ENCODE measurements around the gene CEBPE.

CEBPE gene

DNA sequence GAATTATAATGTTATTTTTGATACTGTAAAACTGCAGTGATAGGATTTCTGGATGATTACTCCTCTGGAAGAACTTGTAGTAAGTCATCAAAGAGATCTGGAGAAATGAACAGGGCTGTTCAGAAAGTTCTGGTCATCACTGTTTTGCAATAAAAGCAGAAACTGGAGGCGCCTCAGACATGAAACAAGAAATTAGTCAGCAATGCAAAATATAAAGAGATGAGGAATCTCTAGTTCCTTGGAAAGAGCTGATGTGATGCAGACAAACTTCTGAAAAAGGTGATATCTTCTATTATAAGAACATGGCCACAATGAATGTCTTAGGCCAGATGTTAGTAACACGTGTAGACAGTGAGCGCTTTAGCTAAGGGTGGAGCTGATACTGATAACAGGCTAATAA is 33.6 kb downstream of the CEBPE start:
- no peak overlapping the region for H3K4me3 ChIP-seq (ENCODE audit: low read depth in 1 of 2, low read length in 2 of 2)
- peaks cover 0 to 10% of the 10 kb centered on the region in 2 donors for H3K4me1 ChIP-seq (ENCODE audit: control insufficient read depth in 1 of 2, insufficient read depth in 2 of 2, low read length in 2 of 2)
- H3K27ac ChIP-seq (ENCODE audit: low read depth, low read length) = no peak overlapping the region
- peaks cover 50 to 84% of the 10 kb centered on the region in 2 donors for H3K36me3 ChIP-seq (ENCODE audit: control insufficient read depth in 1 of 2, insufficient read depth in 2 of 2, low read length in 2 of 2)
- H3K27me3 ChIP-seq (ENCODE audit: control insufficient read depth in 1 of 2, insufficient read depth in 2 of 2, low read length in 2 of 2) = no peaks in the 10 kb centered on the region
- no peaks in the 10 kb centered on the region for H3K9me3 ChIP-seq (ENCODE audit: control insufficient read depth in 1 of 2, low read length in 2 of 2)
- no peak overlapping the region for H3K9ac ChIP-seq (ENCODE audit: low read depth in 1 of 2, low read length in 2 of 2)

DNA sequence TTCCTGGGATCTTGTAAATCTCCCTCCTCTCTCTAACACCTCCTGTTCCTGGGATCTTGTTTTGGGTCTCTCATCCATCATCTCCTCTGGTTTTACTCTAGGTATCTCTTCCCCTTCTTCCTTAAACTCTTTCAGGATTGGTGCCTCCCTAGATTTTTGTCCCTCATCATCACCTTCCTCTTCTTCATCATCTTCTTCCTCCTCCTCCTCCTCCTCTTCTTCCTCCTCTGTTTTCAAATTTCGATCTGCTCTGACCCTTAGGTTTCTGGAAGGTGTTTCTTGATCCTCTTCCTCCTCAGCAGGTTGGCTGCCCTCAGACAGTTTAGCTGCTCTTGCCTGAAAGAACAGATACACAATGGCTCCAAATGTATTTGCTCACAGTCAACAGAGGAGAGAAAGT is 38.6 kb downstream of the CEBPE start:
- Histone ChIP-seq H3K9me3 (ENCODE audit: control insufficient read depth in 1 of 2, low read length in 2 of 2) (no peaks in the 10 kb centered on the region), H3K4me3 (ENCODE audit: low read depth in 1 of 2, low read length in 2 of 2) (no peak overlapping the region), H3K27ac (ENCODE audit: low read depth, low read length) (no peak overlapping the region), H3K4me1 (ENCODE audit: control insufficient read depth in 1 of 2, insufficient read depth in 2 of 2, low read length in 2 of 2) (peaks cover 0 to 7% of the 10 kb centered on the region in 2 donors), H3K9ac (ENCODE audit: low read depth in 1 of 2, low read length in 2 of 2) (no peak overlapping the region), H3K36me3 (ENCODE audit: control insufficient read depth in 1 of 2, insufficient read depth in 2 of 2, low read length in 2 of 2) (peaks cover 53 to 88% of the 10 kb centered on the region in 2 donors), H3K27me3 (ENCODE audit: control insufficient read depth in 1 of 2, insufficient read depth in 2 of 2, low read length in 2 of 2) (no peaks in the 10 kb centered on the region)

DNA sequence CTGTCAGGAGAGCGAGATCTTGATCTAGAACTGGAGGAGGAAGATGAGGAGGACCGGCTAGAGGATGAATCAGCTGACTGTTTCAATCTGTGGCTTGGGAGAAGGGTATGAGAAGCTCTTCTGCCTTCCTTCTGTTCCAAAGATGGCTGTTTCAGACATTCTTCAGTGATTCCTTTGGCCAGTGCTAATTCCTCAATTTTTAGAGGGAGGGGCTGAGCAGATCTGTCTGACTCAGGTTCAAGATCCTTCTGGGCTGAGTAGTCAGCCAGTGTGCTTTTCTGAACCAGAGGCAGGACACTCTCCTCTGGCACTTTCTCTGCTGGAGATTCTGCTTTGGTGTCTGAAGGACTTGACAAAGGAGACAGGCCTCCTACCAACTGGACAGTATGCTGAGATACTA is 39.3 kb downstream of the CEBPE start:
- no peaks in the 10 kb centered on the region for H3K27me3 ChIP-seq (ENCODE audit: control insufficient read depth in 1 of 2, insufficient read depth in 2 of 2, low read length in 2 of 2)
- no peak overlapping the region for H3K27ac ChIP-seq (ENCODE audit: low read depth, low read length)
- peaks cover 56 to 88% of the 10 kb centered on the region in 2 donors for H3K36me3 ChIP-seq (ENCODE audit: control insufficient read depth in 1 of 2, insufficient read depth in 2 of 2, low read length in 2 of 2)

DNA sequence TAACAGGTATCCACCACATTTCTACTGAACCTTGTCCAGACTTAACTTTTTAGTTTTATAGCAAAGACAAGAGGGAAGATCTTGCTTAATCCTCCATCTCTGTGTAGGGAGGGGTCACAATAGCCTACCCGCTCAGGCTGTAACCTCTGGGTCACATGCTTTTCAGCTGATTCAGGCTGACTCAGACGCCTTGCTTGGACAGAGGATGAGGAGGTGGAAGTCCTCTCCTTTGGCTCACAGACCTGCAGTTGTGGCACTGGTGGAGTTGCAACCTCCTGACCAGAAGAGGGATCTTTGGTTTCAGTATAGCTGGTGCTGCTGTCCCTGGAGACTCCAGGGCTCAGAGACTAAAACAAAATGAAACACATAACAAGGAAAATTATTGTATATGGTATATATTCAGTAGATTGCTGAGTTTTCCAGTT is 40.4 kb downstream of the CEBPE start:
- H3K4me3 ChIP-seq (ENCODE audit: low read depth in 1 of 2, low read length in 2 of 2) = no peak overlapping the region
- H3K27ac ChIP-seq (ENCODE audit: low read depth, low read length) = no peak overlapping the region
- no peaks in the 10 kb centered on the region for H3K27me3 ChIP-seq (ENCODE audit: control insufficient read depth in 1 of 2, insufficient read depth in 2 of 2, low read length in 2 of 2)
- H3K9me3 ChIP-seq (ENCODE audit: control insufficient read depth in 1 of 2, low read length in 2 of 2) = no peaks in the 10 kb centered on the region
- H3K9ac ChIP-seq (ENCODE audit: low read depth in 1 of 2, low read length in 2 of 2) = no peak overlapping the region
- peaks cover 59 to 90% of the 10 kb centered on the region in 2 donors for H3K36me3 ChIP-seq (ENCODE audit: control insufficient read depth in 1 of 2, insufficient read depth in 2 of 2, low read length in 2 of 2)
- peaks cover 0 to 6% of the 10 kb centered on the region in 2 donors for H3K4me1 ChIP-seq (ENCODE audit: control insufficient read depth in 1 of 2, insufficient read depth in 2 of 2, low read length in 2 of 2)

More for the DNA sequence above, 39.3 kb downstream of the CEBPE start:
- H3K9me3 ChIP-seq (ENCODE audit: control insufficient read depth in 1 of 2, low read length in 2 of 2) = no peaks in the 10 kb centered on the region
- peaks cover 0 to 6% of the 10 kb centered on the region in 2 donors for H3K4me1 ChIP-seq (ENCODE audit: control insufficient read depth in 1 of 2, insufficient read depth in 2 of 2, low read length in 2 of 2)
- no peak overlapping the region for H3K4me3 ChIP-seq (ENCODE audit: low read depth in 1 of 2, low read length in 2 of 2)
- no peak overlapping the region for H3K9ac ChIP-seq (ENCODE audit: low read depth in 1 of 2, low read length in 2 of 2)

DNA sequence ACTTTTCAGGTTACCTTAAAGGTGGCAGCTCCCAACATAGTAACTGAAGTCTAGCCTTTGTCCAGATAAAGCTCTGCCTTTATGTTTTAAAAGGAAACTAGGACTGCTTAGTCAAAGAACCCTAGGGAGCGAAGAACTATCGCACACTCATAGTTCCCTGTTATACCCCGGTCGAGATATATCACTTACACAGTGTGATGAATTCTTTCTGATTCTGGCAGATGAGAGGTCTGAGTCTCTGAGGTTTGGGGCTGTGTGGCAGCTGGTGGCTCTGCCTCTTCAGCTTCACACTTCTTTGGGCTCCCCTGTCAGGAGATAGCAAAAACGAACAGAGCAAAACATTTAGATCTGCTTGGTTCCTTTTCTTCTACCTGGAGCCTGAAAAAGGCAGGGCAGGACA is 41.1 kb downstream of the CEBPE start:
- Histone ChIP-seq H3K36me3 (ENCODE audit: control insufficient read depth in 1 of 2, insufficient read depth in 2 of 2, low read length in 2 of 2) (peaks cover 55 to 86% of the 10 kb centered on the region in 2 donors), H3K9me3 (ENCODE audit: control insufficient read depth in 1 of 2, low read length in 2 of 2) (no peaks in the 10 kb centered on the region), H3K27ac (ENCODE audit: low read depth, low read length) (no peak overlapping the region), H3K4me3 (ENCODE audit: low read depth in 1 of 2, low read length in 2 of 2) (no peak overlapping the region), H3K27me3 (ENCODE audit: control insufficient read depth in 1 of 2, insufficient read depth in 2 of 2, low read length in 2 of 2) (no peaks in the 10 kb centered on the region), H3K4me1 (ENCODE audit: control insufficient read depth in 1 of 2, insufficient read depth in 2 of 2, low read length in 2 of 2) (peaks cover 3 to 7% of the 10 kb centered on the region in 2 donors), H3K9ac (ENCODE audit: low read depth in 1 of 2, low read length in 2 of 2) (no peak overlapping the region)

DNA sequence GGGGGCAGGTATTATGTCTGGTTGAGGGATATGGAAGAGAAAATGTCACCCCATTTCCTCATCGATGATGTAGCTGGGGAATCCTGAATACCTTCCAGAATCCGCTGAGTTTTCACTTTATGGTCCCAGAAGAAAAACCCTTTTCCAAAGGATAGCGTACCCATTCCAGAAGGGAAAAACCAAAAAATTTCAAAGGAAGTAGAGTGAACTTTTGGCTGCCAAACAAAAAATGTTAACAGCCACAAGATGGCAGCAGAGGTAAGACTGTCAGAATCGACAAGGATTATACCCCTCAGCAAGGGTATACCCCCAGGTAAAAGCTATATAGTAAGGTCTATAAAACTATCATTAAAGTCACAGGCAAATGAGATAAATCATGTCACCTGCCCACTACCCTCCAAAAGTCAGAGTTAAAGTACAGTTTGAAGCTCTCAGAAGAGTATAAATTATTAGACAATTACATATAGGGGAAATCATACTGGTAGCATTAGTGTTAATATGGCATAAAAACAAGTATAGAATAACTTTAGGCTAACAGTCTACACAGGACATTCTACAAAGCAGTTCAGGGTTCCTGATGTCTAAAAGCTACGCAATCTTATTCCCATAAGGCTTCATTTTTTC is 42.2 kb downstream of the CEBPE start:
- Histone ChIP-seq H3K36me3 (ENCODE audit: control insufficient read depth in 1 of 2, insufficient read depth in 2 of 2, low read length in 2 of 2) (peaks cover 58 to 83% of the 10 kb centered on the region in 2 donors), H3K4me1 (ENCODE audit: control insufficient read depth in 1 of 2, insufficient read depth in 2 of 2, low read length in 2 of 2) (peaks cover 14 to 18% of the 10 kb centered on the region in 2 donors), H3K9ac (ENCODE audit: low read depth in 1 of 2, low read length in 2 of 2) (no peak overlapping the region), H3K4me3 (ENCODE audit: low read depth in 1 of 2, low read length in 2 of 2) (no peak overlapping the region), H3K27me3 (ENCODE audit: control insufficient read depth in 1 of 2, insufficient read depth in 2 of 2, low read length in 2 of 2) (no peaks in the 10 kb centered on the region), H3K9me3 (ENCODE audit: control insufficient read depth in 1 of 2, low read length in 2 of 2) (no peaks in the 10 kb centered on the region), H3K27ac (ENCODE audit: low read depth, low read length) (no peak overlapping the region)

DNA sequence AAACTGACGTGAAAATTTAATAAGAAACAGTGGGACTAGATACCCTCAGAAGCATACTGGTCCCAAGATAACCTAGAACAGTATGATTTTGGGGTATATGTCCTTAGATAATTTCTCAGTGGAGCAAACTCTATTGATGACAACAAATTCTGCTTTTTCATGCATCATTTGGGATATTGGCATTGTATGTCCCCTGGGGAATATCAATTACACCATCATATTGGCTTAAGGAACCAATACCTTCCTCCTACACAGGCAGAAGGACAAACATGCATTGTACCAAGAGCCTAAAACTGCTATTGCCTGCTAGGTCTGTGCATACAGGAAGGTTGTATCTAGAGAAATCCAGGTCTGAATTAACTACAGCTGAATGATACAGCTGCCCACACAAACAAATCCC is 44.1 kb downstream of the CEBPE start:
- Histone ChIP-seq H3K27me3 (ENCODE audit: control insufficient read depth in 1 of 2, insufficient read depth in 2 of 2, low read length in 2 of 2) (no peaks in the 10 kb centered on the region), H3K27ac (ENCODE audit: low read depth, low read length) (no peak overlapping the region), H3K4me1 (ENCODE audit: control insufficient read depth in 1 of 2, insufficient read depth in 2 of 2, low read length in 2 of 2) (peaks cover 27 to 31% of the 10 kb centered on the region in 2 donors), H3K4me3 (ENCODE audit: low read depth in 1 of 2, low read length in 2 of 2) (no peak overlapping the region), H3K36me3 (ENCODE audit: control insufficient read depth in 1 of 2, insufficient read depth in 2 of 2, low read length in 2 of 2) (peaks cover 48 to 66% of the 10 kb centered on the region in 2 donors), H3K9me3 (ENCODE audit: control insufficient read depth in 1 of 2, low read length in 2 of 2) (no peaks in the 10 kb centered on the region), H3K9ac (ENCODE audit: low read depth in 1 of 2, low read length in 2 of 2) (no peak overlapping the region)

DNA sequence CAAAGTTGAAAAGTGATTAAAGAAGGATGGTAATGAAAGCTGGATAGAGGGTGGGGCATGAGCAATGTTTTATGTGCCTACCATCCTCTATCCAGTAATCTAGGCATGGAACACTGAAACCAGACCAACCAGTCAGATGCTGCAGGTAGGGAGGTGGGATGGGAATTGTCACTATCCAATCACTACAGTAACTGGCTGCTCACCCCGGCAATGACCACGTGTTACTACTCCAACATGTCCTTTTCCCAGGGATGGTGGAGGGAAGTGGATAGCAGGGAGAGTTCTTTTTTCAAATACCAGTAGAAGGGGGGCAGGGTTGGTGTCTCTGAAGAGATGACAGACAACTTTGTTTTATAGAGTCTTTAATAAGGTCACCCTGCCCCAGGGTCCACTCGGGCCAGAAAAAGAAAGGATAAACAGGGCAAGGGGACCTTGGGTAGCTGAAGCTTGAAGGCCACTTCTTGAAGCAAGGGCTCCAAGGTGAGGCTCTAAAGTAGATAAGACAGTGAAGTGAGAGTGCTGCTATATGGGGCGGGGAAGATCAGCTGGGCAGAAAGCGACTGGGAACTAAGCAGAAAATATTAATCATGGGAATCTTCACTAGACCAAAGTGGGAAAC is 47.0 kb downstream of the CEBPE start:
- Histone ChIP-seq H3K27ac (ENCODE audit: low read depth, low read length) (no peak overlapping the region), H3K27me3 (ENCODE audit: control insufficient read depth in 1 of 2, insufficient read depth in 2 of 2, low read length in 2 of 2) (no peaks in the 10 kb centered on the region), H3K36me3 (ENCODE audit: control insufficient read depth in 1 of 2, insufficient read depth in 2 of 2, low read length in 2 of 2) (peaks cover 36 to 56% of the 10 kb centered on the region in 2 donors), H3K4me3 (ENCODE audit: low read depth in 1 of 2, low read length in 2 of 2) (peak overlapping the region; percentile 95), H3K9ac (ENCODE audit: low read depth in 1 of 2, low read length in 2 of 2) (peak overlapping the region; percentile 85 to 88), H3K4me1 (ENCODE audit: control insufficient read depth in 1 of 2, insufficient read depth in 2 of 2, low read length in 2 of 2) (peaks cover 27 to 44% of the 10 kb centered on the region in 2 donors), H3K9me3 (ENCODE audit: control insufficient read depth in 1 of 2, low read length in 2 of 2) (no peaks in the 10 kb centered on the region)

DNA sequence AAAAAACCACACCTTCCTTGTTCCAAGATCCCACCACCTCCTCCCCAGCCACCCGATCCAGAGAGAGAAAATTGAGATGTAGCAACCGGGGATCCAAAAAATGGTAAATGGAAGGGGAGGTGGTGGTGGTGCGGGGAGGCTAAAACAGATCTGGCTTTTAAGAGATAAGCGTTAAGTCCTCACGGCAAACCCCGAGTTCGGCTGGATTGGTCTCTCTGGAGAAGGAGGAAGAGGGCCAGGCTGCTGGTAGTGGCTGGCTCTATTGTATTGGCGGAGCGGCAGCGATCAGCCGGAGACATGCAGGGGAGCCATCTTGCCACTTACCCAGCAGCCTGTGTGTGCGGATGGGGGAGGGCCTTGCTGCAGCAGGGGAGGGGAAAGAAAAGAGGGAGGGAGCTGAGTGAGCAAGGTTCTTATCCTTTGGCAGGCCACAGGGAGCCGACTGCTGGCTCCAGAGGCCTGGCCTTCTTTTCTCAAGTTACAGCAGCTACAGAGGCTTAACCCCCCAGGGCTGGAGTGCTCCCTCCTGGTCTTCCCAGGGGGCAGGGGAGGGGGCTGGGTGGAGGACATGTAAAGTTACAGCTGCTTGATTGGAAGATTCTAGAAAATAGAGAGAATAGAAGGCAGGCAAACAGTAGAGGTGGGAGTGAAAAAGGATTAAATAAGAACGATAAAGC is 47.7 kb downstream of the CEBPE start:
- H3K9ac ChIP-seq (ENCODE audit: low read depth in 1 of 2, low read length in 2 of 2) = peak overlapping the region; percentile 85 to 88

More for the DNA sequence above, 47.7 kb downstream of the CEBPE start:
- peaks cover 27 to 44% of the 10 kb centered on the region in 2 donors for H3K4me1 ChIP-seq (ENCODE audit: control insufficient read depth in 1 of 2, insufficient read depth in 2 of 2, low read length in 2 of 2)
- H3K27ac ChIP-seq (ENCODE audit: low read depth, low read length) = peak overlapping the region; percentile 59
- H3K27me3 ChIP-seq (ENCODE audit: control insufficient read depth in 1 of 2, insufficient read depth in 2 of 2, low read length in 2 of 2) = no peaks in the 10 kb centered on the region
- H3K9me3 ChIP-seq (ENCODE audit: control insufficient read depth in 1 of 2, low read length in 2 of 2) = no peaks in the 10 kb centered on the region
- H3K36me3 ChIP-seq (ENCODE audit: control insufficient read depth in 1 of 2, insufficient read depth in 2 of 2, low read length in 2 of 2) = peaks cover 37 to 55% of the 10 kb centered on the region in 2 donors
- peak overlapping the region; percentile 95 for H3K4me3 ChIP-seq (ENCODE audit: low read depth in 1 of 2, low read length in 2 of 2)

All from duodenal mucosa (tissue), 2 donors.